Measurements from ENCODE around the gene UMODL1.

Gene UMODL1

GRCh38 chr21:42189431-42189830 lies 118.3 kb downstream of the UMODL1 start:
- no peak for DNase-seq (ENCODE audit: low read depth)
- TF ChIP-seq, protein P1, sequence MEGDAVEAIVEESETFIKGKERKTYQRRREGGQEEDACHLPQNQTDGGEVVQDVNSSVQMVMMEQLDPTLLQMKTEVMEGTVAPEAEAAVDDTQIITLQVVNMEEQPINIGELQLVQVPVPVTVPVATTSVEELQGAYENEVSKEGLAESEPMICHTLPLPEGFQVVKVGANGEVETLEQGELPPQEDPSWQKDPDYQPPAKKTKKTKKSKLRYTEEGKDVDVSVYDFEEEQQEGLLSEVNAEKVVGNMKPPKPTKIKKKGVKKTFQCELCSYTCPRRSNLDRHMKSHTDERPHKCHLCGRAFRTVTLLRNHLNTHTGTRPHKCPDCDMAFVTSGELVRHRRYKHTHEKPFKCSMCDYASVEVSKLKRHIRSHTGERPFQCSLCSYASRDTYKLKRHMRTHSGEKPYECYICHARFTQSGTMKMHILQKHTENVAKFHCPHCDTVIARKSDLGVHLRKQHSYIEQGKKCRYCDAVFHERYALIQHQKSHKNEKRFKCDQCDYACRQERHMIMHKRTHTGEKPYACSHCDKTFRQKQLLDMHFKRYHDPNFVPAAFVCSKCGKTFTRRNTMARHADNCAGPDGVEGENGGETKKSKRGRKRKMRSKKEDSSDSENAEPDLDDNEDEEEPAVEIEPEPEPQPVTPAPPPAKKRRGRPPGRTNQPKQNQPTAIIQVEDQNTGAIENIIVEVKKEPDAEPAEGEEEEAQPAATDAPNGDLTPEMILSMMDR (IDR thresholded peaks at IDR 0.05; ENCODE audit: control insufficient read depth, extremely low read depth, insufficient read depth), result no peak
- H3K4me3 ChIP-seq (ENCODE audit: low read depth, low read length), result no peak overlapping the region

DNA sequence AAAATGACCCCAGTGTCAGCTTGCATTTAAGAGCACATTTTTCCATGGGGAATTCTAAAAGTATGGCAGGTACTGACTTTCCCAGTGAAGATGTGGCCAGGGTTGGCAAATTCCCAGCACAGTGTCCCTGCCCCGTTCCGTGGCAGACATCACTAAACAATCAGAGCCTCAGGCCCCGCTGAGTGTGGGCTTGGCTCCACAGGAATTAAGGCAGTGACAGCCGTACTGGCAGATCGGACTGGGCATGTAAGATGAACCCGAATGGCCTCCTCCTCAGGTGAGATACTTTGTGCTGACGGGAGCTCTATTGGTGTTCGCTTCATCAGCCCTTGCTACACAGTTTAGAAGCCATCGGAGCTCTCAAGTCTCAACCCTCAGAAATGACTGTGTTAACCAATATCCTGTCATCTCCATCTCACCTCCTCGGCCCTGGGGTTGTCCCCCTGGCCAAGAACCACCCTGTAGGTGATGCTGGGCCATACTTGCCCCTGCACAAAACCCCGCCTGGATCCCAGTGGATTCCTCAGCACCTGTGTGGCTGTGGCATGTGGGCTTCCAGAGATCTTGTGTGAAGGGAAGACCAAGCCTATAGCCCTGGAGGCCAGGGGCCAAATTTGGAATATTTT lies 118.9 kb downstream of the UMODL1 start:
- TF ChIP-seq, protein P1 (IDR thresholded peaks at IDR 0.05; ENCODE audit: control insufficient read depth, extremely low read depth, insufficient read depth), result no peak
- H3K4me3 ChIP-seq (ENCODE audit: low read depth, low read length), result no peak overlapping the region
- DNase-seq (ENCODE audit: low read depth), result no peak

DNA sequence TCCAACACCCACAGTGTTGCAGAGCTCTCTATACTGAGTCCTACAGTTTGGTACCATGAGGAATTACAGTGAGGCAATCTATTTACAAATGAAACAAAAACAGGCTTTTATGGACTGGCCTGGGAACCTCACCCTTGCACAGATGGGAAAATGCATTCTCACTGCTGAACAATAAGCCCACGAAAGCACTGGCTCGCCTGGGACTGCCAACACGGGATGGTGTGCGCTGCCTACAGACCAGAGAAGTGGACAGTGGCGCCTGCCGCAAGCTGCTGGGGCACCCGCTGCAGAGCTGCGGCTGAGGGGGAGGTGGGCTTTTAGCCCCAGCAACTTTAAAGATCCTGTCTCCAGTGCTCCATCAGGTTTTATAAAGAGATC lies 119.4 kb downstream of the UMODL1 start:
- no peak for DNase-seq (ENCODE audit: low read depth)
- H3K4me3 ChIP-seq (ENCODE audit: low read depth, low read length), result no peak overlapping the region
- TF ChIP-seq, protein P1 (IDR thresholded peaks at IDR 0.05; ENCODE audit: control insufficient read depth, extremely low read depth, insufficient read depth), result no peak

- DNase-seq (ENCODE audit: low read depth), result no peak
- TF ChIP-seq, protein P1 (IDR thresholded peaks at IDR 0.05; ENCODE audit: control insufficient read depth, extremely low read depth, insufficient read depth), result no peak
- H3K4me3 ChIP-seq (ENCODE audit: low read depth, low read length), result no peak overlapping the region
Measured at GRCh38 chr21:42191064-42191463, 119.9 kb downstream of the UMODL1 start.

GRCh38 chr21:42191696-42192595 lies 120.8 kb downstream of the UMODL1 start:
- TF ChIP-seq, protein P1 (IDR thresholded peaks at IDR 0.05; ENCODE audit: control insufficient read depth, extremely low read depth, insufficient read depth), result no peak
- no peak for DNase-seq (ENCODE audit: low read depth)
- H3K4me3 ChIP-seq (ENCODE audit: low read depth, low read length), result no peak overlapping the region
